GM19438 (cell line): ENCODE results near the gene SRCAP.
A peak's percentile ranks its signal among the peaks of the same experiment; 100 is the strongest.

Experiments used
- ATAC-seq: cut with Tn5 transposase; IDR thresholded peaks from one replicate; pipeline ENCODE4 v1.9.1; 2021; ENCODE audit warnings: low read depth; ENCODE audit not compliant: unreplicated experiment

Gene SRCAP

DNA sequence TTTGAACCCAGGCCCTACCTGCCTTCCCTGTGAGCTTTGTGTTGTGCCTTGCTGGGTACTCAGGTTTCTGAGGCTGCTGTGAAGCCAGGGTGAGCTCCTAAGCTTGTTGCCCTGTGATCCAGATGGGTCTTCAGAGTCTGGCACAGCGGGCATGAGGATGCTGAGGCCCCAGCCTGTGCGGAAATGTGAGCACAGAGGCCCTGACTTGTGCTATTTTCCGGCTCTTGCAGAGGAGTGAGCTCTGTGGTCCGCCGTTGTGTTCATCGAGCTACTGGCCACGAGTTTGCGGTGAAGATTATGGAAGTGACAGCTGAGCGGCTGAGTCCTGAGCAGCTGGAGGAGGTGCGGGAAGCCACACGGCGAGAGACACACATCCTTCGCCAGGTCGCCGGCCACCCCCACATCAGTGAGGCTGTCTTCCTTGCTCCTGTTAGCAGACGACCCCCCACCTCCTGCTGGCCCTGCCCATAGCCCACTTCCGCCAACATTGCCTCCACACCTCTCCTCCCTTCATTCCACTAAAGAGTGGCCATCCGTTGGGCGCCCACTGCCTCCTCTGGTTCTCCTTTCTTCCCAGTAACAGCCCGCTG lies 52.0 kb downstream of the SRCAP start:
- no peak for ATAC-seq

DNA sequence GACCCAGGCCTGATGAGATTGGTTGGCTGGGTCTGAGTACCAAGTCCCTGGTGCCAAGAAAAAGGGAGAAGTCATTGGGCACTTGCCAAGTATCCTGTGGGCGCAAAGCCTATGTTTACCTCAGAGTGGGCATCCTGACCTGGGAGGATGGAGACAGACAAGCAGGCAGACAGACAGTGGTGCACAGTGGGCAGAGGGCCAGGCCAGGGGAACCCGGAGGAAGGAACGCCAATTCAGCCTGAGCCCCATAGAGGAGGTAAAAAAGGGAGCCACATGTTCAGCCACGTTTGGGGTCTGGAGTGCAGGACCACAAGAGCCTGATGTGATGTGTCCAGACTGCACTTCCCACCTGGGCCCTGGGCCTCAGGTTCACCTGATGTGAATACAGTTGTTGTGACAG lies 54.6 kb downstream of the SRCAP start:
- no peak for ATAC-seq

DNA sequence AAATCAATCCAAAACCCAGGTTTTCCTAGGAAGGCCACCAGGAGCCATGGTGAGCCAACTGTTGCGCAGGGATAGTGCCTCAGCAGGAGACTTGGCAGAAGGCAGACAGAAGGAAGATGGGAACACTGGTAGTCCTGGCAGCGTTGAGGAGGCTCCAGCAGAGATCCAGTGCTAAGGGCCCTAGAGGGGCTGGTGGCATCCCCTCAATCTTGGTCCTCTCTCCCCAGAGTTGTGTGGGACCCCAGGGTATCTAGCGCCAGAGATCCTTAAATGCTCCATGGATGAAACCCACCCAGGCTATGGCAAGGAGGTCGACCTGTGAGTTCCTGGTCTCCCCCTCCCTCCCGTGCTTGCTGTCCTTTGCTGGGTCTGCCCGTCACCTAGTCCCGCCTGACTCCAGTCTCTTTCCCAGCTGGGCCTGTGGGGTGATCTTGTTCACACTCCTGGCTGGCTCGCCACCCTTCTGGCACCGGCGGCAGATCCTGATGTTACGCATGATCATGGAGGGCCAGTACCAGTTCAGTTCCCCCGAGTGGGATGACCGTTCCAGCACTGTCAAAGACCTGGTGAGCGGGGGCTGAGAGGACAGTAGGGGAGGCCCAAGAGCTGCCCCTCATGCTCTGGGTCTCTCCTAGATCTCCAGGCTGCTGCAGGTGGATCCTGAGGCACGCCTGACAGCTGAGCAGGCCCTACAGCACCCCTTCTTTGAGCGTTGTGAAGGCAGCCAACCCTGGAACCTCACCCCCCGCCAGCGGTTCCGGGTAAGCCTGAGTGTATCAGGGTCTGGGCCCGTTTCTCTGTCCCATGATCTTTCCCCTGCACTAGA lies 57.2 kb downstream of the SRCAP start:
- no peak for ATAC-seq

DNA sequence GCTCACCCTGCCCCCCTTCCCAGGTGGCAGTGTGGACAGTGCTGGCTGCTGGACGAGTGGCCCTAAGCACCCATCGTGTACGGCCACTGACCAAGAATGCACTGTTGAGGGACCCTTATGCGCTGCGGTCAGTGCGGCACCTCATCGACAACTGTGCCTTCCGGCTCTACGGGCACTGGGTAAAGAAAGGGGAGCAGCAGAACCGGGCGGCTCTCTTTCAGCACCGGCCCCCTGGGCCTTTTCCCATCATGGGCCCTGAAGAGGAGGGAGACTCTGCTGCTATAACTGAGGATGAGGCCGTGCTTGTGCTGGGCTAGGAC lies 57.8 kb downstream of the SRCAP start:
- no peak for ATAC-seq

DNA sequence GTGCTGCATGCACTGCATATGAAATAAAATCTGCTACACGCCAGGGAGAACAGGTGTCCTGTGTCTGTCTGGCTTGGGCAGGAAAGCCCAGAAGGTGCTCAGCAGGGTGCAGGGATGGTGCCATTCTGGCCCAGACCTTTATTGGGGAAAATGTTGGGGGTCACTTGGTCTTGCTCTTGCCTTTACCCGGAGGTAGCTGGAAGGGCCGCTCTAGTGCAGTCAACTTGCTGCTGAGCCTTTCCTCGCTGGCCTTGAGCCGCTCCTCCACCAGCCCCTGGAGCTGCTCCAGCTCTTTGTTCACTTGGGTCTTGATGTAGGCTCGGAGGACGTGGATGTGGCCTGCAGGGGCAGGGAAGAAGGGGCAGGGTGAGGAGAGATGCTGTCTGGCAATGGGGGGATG lies 58.3 kb downstream of the SRCAP start:
- no peak for ATAC-seq

DNA sequence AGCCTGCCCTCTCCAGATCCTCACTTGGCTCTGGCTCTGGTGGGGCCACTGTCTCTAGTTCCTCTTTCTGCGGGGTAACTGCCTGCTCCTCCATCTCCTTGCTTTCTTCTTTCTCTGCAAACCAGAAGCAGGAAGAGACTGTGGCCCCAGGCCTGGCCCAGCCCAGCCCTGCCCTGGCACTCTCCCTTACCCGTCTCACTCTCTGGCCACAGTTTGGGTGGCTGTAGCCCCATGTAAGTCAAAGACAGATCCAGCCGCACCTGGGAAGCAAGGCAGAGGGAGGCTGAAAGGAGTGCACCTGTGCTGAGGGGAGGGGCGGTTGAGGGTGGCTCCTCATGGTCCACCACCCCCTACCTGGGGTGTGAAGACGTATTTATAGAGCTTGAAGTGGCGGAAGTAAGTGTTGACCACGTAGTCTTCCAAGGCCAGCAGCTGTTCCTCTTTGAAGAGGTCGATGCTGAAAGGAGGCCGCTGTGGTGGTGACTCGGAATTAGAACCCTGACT lies 60.1 kb downstream of the SRCAP start:
- no peak for ATAC-seq

DNA sequence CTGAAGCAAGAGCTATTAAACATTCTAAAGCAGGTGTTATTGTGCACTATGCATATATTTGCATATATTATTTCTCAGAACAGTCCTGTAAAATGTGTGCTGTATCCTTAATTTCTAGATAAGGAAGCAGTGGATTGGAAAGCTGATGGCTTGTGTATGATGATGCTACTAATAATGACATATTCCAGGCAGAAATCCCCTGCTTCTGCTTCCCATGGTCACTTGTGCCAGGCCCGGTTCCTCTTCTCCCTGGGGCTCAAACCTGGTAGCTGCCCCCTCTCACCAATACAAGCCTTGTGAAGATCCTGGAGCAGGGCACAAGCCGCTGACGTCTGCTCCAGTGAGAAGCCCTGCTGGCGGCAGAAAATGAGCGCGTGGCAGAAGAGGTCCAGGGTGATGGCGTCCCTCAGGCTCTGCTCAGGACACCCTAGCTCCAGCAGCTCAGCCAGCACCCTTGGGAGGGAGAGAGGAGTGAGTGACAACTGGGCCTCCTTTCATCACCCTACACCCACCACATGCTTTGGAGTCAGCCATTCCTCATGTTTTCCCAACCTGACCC lies 61.1 kb downstream of the SRCAP start:
- ATAC-seq, result no peak

DNA sequence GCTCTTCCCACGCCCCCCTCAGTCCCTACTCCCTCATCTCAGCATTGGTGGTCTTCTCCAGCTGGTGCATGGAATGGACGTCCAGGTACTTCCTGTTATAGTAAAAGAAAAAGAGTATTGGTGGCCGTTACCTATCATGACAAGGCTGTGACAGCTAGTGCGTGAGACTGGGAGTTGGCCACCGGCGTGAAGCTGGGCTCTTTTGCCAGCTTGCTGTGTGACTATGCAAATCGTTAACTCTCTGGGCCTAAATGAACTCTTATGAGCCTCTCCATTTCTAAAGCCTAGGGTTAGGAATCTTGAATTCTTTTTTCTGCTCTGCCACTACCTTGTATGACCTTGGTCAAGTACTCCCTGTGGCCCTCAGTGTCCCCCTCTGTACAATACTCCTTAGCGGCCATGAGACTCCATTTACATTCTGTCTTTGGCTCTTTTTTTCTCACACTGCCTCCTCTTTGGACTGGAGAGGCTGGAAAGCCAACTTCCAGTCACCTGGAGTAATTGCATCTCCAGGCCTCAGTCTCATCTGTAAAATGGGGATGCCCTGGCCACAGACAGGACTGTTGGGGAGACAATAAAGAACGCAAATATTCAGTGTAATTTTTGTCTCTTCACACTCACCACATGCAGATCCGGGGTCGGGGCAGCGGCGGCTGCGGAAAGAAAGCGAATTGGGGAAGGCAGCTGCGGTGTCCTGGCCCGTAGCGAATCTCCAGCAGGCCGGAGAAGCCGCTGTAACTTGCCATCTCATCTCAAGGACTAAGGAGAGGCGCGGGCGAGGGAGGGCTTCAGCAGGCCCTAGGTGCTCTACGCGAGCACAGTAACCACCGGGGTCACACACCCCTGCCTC lies 61.8 kb downstream of the SRCAP start:
- ATAC-seq, result no peak

DNA sequence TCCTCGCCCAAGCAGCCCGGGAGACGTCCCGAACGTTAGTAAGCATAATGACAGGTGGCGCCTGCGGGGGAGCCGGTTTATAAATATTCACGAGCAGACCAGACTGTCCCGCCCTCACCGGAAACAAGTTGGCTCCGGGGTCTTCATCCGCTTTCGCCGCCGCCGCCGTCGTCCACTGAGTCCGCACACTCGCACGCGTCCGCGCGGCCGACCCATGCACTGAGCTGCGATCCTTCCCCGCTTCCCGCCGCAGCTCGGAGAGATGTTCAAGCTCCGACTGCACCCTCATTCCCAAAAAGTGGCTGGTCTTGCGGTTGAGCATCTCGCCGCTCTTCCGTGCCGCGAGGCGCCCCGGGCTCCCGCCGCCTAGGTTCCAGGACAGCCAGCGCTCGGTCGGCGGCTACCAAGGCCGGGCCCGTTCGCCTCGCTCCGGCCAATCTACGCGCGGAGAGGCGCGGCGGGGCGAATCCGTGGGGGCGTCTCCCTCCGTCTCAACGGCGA lies 62.5 kb downstream of the SRCAP start:
- peak; percentile 25 for ATAC-seq

DNA sequence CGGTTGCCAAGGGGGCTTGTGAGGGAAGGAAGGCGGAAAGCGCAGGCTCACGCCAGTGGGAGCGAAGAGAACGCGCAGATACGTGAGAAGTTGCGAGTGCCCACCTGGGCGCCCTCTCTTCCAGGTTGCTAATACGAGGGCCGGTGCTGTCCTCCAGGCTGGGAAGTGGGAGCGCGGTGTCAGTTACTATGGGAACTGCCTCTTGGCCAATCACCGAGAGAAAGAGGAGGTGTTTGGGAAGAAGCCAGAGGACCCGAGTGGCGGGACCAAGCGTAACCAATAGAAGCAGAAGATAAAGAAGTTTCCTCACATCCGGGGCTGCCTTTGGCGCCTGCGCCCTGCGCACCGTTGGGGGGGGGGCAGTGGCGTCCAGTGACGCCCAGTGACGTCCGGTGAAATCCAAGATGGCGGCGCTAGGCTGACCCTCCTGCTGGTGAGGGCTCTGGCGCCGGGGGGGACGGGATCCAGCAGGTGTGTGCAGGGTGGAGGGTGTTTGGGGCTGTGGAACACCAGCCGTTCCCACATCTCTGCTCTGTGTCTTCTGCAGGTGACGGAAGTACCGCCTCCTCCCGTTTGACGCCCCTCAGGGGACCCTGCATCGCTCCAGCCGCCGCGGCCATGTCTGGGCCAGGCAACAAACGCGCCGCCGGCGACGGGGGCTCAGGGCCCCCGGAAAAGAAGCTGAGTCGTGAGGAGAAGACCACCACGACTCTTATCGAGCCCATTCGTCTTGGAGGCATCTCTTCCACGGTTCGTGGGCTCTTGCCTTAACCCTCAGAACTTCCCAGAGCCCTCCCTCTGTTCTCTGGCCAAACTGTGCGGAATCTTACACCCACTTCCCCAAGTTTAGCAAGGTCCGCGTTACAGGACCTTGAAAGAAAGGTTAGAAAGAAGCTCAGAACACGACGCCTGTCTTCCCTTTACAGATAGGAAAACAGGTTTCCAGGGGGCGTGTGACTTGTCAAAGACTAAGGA lies 63.2 kb downstream of the SRCAP start, which contains the start of the genes CFAP119 and RNF40:
TSS of gene CFAP119 (minus strand) at position 135 of the 975 bp plus-strand sequence. CDS start 314 bp downstream, outside the sequence.
TSS of gene RNF40 (plus strand) at position 395 of the 975 bp plus-strand sequence. CDS start at position 619, 224 bp downstream.
- ATAC-seq, result peak; percentile 87

DNA sequence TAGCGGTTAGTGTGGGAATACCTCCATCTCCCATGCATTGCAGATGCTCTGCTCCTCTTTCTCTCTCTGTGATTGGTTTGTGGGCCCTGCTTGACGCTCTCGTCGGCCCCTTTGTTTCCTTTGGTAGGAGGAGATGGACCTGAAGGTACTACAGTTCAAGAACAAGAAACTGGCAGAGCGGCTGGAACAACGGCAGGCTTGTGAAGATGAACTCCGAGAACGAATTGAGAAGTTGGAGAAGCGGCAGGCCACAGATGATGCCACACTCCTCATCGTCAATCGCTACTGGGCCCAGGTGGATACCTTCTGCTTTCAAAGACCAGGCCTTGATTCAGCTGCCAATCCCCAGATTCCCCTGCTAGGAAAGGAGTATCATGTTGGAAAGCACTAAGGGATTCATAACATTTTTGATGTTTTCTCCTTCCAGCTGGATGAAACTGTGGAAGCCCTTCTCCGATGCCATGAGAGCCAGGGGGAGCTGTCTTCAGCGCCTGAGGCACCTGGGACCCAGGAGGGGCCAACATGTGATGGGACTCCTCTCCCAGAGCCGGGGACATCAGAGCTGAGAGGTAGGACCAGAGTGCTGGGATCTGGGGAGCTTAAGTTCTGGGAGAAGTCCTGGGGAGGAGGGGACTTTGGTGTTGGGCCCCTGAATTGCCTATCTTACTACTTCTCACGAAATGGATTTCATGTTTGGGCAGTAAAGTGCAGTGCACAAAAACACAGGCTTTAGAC lies 64.2 kb downstream of the SRCAP start:
- no peak for ATAC-seq

DNA sequence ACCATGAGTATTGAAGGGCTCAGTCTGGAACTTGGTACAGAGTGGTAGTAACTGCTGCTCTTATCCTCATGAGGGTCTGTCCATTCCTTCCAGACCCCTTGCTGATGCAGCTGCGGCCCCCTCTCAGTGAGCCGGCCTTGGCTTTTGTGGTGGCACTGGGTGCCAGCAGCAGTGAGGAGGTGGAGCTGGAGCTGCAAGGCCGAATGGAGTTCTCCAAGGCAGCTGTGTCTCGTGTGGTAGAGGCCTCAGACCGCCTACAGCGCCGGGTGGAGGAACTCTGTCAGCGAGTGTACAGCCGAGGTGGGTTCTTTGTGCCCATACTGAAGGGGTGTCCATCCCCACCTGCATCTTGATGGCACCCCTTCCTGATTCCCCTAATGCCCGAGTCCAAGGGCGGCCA lies 65.1 kb downstream of the SRCAP start:
- ATAC-seq, result no peak

DNA sequence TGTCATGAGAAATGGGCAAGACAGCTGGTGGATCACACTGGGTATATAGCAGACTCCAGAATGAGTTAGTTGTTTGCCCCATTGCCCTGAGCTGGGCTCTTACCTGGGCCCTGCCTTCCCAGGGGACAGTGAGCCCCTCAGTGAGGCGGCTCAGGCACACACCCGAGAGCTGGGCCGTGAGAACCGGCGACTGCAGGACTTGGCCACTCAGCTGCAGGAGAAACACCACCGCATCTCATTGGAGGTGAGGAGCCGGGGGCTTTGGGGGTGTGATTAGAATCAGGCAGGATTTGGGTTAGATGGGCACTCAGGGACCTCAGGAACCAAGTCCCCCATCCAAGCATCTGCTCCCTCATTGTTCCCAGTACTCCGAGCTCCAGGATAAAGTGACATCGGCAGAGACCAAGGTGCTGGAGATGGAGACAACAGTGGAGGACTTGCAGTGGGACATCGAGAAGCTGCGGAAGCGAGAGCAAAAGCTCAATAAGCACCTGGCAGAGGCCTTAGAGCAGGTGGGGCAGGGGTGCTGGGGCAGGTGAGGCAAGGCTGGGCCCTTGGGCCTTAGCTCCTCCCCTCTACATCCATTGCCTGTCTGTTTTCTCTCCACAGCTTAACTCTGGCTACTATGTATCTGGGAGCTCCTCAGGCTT lies 66.0 kb downstream of the SRCAP start:
- ATAC-seq, result no peak

DNA sequence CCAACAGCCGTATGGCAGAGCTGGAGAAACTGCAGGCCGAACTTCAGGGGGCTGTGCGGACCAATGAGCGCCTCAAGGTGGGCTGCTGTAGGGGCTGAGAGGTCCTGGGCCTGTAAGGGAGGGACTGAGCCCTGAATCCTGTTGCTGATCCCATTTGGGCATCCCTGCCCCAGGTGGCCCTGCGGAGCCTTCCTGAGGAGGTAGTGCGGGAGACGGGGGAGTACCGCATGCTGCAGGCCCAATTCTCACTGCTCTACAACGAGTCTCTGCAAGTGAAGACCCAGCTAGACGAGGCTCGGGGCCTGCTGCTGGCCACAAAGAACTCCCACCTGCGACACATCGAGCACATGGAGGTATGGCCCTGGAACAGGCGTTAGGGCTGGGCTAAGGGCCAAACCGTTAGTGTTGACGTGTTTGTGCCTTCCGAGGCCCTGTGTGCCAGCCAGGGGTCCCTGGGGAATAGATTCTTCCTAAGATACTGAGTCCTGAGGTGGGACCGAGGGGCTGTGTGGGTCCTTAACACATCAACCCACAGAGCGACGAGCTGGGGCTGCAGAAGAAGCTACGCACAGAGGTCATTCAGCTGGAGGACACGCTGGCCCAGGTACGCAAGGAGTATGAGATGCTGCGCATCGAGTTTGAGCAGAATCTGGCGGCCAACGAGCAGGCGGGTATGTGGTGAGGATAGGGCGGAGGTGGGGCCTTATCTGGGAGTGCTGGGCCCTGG lies 67.4 kb downstream of the SRCAP start:
- ATAC-seq, result no peak

DNA sequence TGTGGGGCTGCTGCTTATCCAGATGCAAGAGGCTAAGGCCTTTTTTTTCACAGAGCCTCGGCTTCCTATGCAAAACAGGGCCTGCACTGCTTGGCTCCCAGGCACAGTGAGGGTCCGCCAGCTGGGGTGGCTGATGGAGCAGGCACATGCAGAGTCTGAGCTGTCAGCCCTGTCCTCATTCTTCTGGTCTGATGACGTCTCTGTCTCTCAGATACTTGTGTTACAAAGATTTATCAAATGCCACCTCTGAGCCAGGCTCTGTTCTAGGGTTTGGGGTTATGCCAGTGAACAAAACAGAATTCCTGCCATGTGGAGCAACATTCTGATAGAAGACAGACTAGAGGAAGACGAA lies 67.9 kb downstream of the SRCAP start:
- no peak for ATAC-seq

DNA sequence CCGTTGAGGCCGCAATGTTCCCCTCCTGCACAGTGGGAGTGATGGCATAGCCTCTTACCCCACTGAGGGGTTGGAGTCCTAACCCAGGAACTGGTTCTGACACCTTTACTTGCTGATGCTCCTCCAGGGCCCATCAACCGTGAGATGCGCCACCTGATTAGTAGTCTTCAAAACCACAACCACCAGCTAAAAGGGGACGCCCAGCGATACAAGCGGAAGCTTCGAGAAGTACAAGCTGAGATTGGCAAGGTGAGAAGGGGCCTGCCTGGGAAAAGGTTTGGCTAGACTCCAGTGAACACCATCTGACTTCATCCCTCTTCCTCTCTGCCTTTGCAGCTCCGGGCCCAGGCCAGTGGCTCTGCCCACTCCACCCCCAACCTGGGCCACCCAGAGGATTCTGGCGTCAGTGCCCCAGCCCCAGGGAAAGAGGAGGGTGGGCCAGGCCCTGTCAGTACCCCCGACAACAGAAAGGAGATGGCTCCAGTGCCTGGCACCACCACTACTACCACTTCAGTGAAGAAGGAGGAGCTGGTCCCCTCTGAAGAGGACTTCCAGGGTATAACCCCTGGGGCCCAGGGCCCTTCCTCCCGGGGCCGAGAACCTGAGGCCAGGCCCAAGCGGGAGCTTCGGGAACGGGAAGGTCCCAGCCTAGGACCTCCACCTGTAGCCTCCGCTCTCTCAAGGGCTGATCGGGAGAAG lies 68.9 kb downstream of the SRCAP start:
- no peak for ATAC-seq

DNA sequence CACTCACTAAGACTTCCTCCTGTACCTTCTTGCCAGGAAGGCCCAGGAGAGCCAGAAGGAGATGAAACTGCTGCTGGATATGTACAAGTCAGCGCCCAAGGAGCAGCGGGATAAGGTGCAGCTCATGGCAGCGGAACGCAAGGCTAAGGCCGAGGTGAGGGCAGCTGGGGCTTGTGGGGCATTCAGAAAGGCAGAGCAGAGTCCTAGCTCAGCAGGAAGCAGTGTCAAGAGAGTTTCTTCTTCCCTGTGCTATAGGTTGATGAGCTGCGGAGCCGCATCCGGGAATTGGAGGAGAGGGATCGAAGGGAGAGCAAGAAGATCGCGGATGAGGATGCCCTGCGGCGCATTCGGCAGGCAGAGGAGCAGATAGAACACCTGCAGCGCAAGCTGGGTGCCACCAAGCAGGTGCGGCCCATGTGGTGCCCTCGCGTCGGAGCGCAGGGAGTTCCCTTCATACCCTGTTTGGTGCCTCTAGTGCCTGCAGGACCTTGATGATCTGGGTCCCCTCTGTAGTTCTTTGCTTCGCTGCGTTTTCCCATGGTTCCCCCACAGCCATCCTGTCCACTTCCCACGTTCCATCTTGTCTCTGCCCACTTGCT lies 69.7 kb downstream of the SRCAP start:
- no peak for ATAC-seq
